Measurements from ENCODE around the gene KDM5A. TPM values are rescaled to one million over a fixed set of nuclear protein-coding genes. Genes with fewer than 3 reads are reported as not detected.

KDM5A gene
- total and polyA plus RNA-seq, 10 of the 15 experiments (the other 5 are each of a cell fraction or from before 2014, with no cell fraction given): 9.0 to 59.9 (median 27.7) TPM

DNA sequence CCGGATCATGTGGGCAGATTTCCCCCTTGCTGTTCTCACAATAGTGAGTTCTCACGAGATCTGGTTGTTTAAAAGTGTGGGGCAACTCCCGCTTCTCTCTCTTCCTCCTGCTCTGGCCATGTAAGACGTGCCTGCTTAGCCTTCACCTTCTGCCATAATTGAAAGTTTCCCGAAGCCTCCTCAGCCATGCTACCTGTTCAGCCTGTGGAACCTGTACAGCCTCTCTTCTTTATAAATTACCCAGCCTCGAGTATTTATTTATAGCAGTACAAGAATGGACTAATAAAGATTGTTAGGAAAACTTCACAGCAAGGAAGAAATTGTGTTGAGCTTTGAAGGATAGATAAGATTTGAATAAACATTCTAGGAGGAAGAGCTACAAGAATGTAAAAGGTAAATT is 52.1 kb downstream of the KDM5A start (continued):
- TF ChIP-seq CBFB (IDR thresholded peaks at IDR 0.05; ENCODE audit: low read depth): no peak

GRCh38 chr12:334125-334524 is 55.0 kb downstream of the KDM5A start:
- CTCF ChIA-PET: no interaction called here
- Histone ChIP-seq H2AFZ (ENCODE audit: control insufficient read depth, low read depth, low read length) (no peak overlapping the region), H3K9me3 (replicated peaks; ENCODE audit: control insufficient read depth, insufficient read depth, low read length) (no peaks in the 10 kb centered on the region), H3K9ac (ENCODE audit: control insufficient read depth, insufficient read depth, low read length) (no peak overlapping the region), H4K20me1 (ENCODE audit: control insufficient read depth, insufficient read depth) (no peaks in the 10 kb centered on the region), H3K4me1 (ENCODE audit: control insufficient read depth, insufficient read depth, low read length) (no peaks in the 10 kb centered on the region), H3K4me3 (no peak overlapping the region), H3K27me3 (replicated peaks in 1 of 2; ENCODE audit: control insufficient read depth in 2 of 2, insufficient read depth in 2 of 2, low read length in 1 of 2) (no peaks in the 10 kb centered on the region), H3K27ac (ENCODE audit: control insufficient read depth, insufficient read depth) (no peak overlapping the region), H3K36me3 (ENCODE audit: control insufficient read depth in 2 of 2, insufficient read depth in 2 of 2, low read length in 1 of 2) (peaks cover 2 to 34% of the 10 kb centered on the region in 2 experiments), H3K79me2 (ENCODE audit: control insufficient read depth, insufficient read depth, low read length) (no peaks in the 10 kb centered on the region), H3K4me2 (ENCODE audit: control insufficient read depth, insufficient read depth) (no peak overlapping the region)
- SMC1A ChIA-PET (ENCODE audit: uncharacterized antibody, unreplicated experiment): no interaction called here
- in situ Hi-C loops (cut with MboI): no loop called here
- TF ChIP-seq MYB (IDR thresholded peaks at IDR 0.05; ENCODE audit: borderline replicate concordance, low read depth, low read length) (no peak), CREM (IDR thresholded peaks at IDR 0.05; ENCODE audit: low read depth) (no peak), TBL1XR1 (IDR thresholded peaks at IDR 0.05; ENCODE audit: low read depth, low read length) (no peak), CHD4 (IDR thresholded peaks at IDR 0.05) (no peak), IKZF2 (IDR thresholded peaks at IDR 0.05) (no peak), SPI1 (IDR thresholded peaks at IDR 0.05; ENCODE audit: borderline replicate concordance, insufficient read depth, low read depth, low read length) (no peak), REST (IDR thresholded peaks at IDR 0.05; ENCODE audit: low read depth, low read length) (no peak), USF2 (IDR thresholded peaks at IDR 0.05; ENCODE audit: borderline replicate concordance, low read depth, low read length) (no peak), SP1 (IDR thresholded peaks at IDR 0.05; ENCODE audit: low read depth, low read length) (no peak), RB1 (IDR thresholded peaks at IDR 0.05; ENCODE audit: borderline replicate concordance) (no peak)
- TF ChIP-seq, protein P1, sequence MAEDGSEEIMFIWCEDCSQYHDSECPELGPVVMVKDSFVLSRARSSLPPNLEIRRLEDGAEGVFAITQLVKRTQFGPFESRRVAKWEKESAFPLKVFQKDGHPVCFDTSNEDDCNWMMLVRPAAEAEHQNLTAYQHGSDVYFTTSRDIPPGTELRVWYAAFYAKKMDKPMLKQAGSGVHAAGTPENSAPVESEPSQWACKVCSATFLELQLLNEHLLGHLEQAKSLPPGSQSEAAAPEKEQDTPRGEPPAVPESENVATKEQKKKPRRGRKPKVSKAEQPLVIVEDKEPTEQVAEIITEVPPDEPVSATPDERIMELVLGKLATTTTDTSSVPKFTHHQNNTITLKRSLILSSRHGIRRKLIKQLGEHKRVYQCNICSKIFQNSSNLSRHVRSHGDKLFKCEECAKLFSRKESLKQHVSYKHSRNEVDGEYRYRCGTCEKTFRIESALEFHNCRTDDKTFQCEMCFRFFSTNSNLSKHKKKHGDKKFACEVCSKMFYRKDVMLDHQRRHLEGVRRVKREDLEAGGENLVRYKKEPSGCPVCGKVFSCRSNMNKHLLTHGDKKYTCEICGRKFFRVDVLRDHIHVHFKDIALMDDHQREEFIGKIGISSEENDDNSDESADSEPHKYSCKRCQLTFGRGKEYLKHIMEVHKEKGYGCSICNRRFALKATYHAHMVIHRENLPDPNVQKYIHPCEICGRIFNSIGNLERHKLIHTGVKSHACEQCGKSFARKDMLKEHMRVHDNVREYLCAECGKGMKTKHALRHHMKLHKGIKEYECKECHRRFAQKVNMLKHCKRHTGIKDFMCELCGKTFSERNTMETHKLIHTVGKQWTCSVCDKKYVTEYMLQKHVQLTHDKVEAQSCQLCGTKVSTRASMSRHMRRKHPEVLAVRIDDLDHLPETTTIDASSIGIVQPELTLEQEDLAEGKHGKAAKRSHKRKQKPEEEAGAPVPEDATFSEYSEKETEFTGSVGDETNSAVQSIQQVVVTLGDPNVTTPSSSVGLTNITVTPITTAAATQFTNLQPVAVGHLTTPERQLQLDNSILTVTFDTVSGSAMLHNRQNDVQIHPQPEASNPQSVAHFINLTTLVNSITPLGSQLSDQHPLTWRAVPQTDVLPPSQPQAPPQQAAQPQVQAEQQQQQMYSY (CRISPR knock-in tag; IDR thresholded peaks at IDR 0.05): no peak
- TF ChIP-seq, protein P2, sequence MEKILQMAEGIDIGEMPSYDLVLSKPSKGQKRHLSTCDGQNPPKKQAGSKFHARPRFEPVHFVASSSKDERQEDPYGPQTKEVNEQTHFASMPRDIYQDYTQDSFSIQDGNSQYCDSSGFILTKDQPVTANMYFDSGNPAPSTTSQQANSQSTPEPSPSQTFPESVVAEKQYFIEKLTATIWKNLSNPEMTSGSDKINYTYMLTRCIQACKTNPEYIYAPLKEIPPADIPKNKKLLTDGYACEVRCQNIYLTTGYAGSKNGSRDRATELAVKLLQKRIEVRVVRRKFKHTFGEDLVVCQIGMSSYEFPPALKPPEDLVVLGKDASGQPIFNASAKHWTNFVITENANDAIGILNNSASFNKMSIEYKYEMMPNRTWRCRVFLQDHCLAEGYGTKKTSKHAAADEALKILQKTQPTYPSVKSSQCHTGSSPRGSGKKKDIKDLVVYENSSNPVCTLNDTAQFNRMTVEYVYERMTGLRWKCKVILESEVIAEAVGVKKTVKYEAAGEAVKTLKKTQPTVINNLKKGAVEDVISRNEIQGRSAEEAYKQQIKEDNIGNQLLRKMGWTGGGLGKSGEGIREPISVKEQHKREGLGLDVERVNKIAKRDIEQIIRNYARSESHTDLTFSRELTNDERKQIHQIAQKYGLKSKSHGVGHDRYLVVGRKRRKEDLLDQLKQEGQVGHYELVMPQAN (conservative IDR thresholded peaks at IDR 0.05): no peak
- POLR2A ChIA-PET: no interaction called here
- RAD21 ChIA-PET (ENCODE audit: unreplicated experiment): no interaction called here
- ATAC-seq: no peak
- intact Hi-C loops (cut with micrococcal nuclease; ENCODE audit: unreplicated experiment): no loop called here
- FAIRE-seq: no peak
- no TSS peak for BruUV-seq (replicated peaks)
- DNase-seq (ENCODE audit: low read depth, low spot score): no peak
- WGBS (ENCODE audit: insufficient coverage, insufficient replicate concordance, low lambda C conversion rate, missing lambda C conversion rate): 100% methylated on average over 1 of the region's 1 CpG
